Fibroblast of lung (primary cell): ENCODE results near the gene FAM161B.

Source experiments
- EZH2 ChIP-seq: IDR thresholded peaks from 2 replicates; pipeline ENCODE4 v1.5.1; 2012; ENCODE audit warnings: low read length, control low read depth, mild to moderate bottlenecking; ENCODE audit errors: missing control alignments
- TF ChIP-seq, protein P1 (sequence below), 2 donors: IDR thresholded peaks in 1 of 2; conservative IDR thresholded peaks in 1 of 2; 1 replicate in 1 of 2; 2 replicates in 1 of 2; pipeline ENCODE4 v1.5.1; 2011 to 2012; ENCODE audit warnings: low read length in 2 of 2, control low read depth in 1 of 2, inconsistent platforms in 1 of 2, low read depth in 1 of 2, mild to moderate bottlenecking in 1 of 2

DNA sequence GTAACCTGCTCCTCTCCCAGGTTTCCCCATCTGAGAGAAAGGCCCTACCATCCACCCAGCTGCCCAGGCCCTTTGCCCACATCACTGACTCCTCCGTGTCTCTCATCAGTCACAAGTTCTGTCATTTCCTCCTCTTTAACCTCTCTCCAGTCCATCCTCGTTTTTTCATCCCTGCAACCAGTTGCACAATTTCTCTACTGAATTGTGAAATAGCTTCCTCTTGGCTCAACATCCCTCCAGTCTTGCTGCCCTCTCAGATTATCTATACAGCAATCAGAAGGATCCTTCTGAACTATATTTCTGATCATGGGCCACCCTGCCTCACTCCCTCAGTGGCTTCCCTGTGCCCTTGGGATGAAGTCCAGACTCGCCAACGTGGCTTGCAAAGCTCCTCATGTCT lies 6.8 kb downstream of the FAM161B start:
- TF ChIP-seq, protein P1, sequence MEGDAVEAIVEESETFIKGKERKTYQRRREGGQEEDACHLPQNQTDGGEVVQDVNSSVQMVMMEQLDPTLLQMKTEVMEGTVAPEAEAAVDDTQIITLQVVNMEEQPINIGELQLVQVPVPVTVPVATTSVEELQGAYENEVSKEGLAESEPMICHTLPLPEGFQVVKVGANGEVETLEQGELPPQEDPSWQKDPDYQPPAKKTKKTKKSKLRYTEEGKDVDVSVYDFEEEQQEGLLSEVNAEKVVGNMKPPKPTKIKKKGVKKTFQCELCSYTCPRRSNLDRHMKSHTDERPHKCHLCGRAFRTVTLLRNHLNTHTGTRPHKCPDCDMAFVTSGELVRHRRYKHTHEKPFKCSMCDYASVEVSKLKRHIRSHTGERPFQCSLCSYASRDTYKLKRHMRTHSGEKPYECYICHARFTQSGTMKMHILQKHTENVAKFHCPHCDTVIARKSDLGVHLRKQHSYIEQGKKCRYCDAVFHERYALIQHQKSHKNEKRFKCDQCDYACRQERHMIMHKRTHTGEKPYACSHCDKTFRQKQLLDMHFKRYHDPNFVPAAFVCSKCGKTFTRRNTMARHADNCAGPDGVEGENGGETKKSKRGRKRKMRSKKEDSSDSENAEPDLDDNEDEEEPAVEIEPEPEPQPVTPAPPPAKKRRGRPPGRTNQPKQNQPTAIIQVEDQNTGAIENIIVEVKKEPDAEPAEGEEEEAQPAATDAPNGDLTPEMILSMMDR (conservative IDR thresholded peaks at IDR 0.05 in 1 of 2, IDR thresholded peaks at IDR 0.05 in 1 of 2; ENCODE audit: low read depth in 1 of 2, low read length in 2 of 2) = no peak
- no peak for TF ChIP-seq EZH2
